ENCODE data around the gene FAIM2.

Gene FAIM2

GRCh38 chr12:49930515-49931288 lies 27.0 kb upstream of the FAIM2 start:
- no peak for TF ChIP-seq CTCF (IDR thresholded peaks at IDR 0.05; ENCODE audit: insufficient read depth, missing control alignments)
- DNase-seq (ENCODE audit: insufficient read length, low spot score) (no peak), FAIRE-seq (no peak)

DNA sequence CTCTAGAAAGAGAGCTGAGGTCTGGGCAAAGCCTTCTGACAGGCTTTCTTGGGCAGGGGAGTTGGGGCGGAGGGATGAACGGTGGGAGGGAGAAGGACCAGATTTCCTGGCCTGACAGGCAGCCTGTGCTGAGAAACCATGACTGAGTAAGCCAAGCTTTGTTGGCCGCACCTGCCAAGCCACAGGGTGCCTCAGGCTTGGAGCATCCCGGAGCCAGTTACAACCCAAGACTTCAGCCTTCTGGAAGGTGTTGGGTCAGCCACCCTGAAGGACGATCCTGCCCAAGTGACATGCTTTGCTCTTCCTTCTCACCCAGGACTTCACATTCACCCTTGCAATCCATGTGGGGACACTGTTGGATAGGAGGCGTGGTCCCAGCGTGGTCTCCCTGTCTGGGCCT lies 25.9 kb upstream of the FAIM2 start:
- FAIRE-seq, result no peak
- no peak for TF ChIP-seq CTCF (IDR thresholded peaks at IDR 0.05; ENCODE audit: insufficient read depth, missing control alignments)
- no peak for DNase-seq (ENCODE audit: insufficient read length, low spot score)

DNA sequence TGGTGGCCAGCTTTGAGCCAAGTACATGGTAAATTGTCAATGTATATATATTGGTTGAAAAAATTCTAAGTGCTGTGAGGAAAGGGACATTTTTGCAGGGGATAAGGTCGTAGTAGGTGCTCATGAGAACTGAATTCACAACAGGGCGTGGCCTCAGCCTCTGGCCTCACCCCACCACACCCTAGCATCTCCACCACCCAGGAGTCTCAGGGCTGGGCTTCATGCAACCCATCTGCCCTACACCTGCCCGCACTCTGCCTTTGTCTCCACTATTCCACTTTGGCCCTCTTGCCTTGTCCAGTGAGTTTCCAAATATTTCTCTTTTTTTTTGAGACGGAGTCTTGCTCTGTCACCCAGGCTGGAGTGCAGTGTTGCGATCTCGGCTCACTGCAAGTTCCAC lies 24.8 kb upstream of the FAIM2 start:
- DNase-seq (ENCODE audit: insufficient read length, low spot score) (no peak), FAIRE-seq (no peak)
- no peak for TF ChIP-seq CTCF (IDR thresholded peaks at IDR 0.05; ENCODE audit: insufficient read depth, missing control alignments)

- FAIRE-seq (no peak), DNase-seq (ENCODE audit: insufficient read length, low spot score) (no peak)
- no peak for TF ChIP-seq CTCF (IDR thresholded peaks at IDR 0.05; ENCODE audit: insufficient read depth, missing control alignments)
Measured at GRCh38 chr12:49925433-49926204, 21.9 kb upstream of the FAIM2 start.

DNA sequence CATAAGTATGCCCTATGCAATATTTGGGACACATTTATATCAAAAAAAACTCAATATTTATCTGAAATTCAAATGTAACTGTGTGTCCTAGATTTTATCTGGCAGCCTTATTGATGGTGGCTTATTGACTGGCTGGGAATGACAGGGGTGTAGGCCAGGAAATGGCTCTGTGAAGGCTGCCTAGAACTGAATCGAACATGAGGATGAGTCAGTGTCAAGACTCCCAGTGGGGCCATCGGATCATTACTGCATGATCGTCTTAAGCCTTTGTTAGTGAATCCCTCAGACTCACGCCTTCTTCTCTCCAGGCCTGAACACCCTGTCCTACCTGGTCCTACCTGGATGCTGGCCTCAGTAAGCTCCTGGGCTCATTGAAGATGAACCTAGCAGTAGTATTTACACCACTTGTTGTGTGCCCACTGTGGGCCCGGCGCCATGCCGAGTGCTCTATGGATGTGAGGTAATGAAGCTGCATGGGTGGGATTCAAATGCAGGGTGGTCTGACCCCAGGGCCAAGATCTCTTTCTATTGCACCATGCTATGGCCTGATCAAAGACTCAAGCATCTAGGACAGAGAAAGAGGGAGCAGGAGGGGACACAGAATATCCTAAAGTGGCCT lies 21.0 kb upstream of the FAIM2 start:
- FAIRE-seq (no peak), DNase-seq (ENCODE audit: insufficient read length, low spot score) (no peak)
- TF ChIP-seq CTCF (IDR thresholded peaks at IDR 0.05; ENCODE audit: insufficient read depth, missing control alignments), result no peak

- FAIRE-seq, result no peak
- DNase-seq (ENCODE audit: insufficient read length, low spot score), result no peak
- no peak for TF ChIP-seq CTCF (IDR thresholded peaks at IDR 0.05; ENCODE audit: insufficient read depth, missing control alignments)
Measured at GRCh38 chr12:49923880-49924556, 20.3 kb upstream of the FAIM2 start.
